IMR-90 (cell line): ENCODE data around the gene CCNA1. TPM values are rescaled to one million over a fixed set of nuclear protein-coding genes. Genes with fewer than 3 reads are reported as not detected.

Source experiments
- ATAC-seq: fragments of 200-7000 bp; cut with Tn5 transposase; 2 replicates; pipeline ENCODE4 v1.9.1; 2020; ENCODE audit warnings: low read depth, mild to moderate bottlenecking, moderate library complexity
- BruUV-seq: library from RNA; stranded (reverse); fragments of 400-500 nt; replicated peaks from 2 replicates; lab custom pipeline; 2021; lab: Mats Ljungman, UMichigan
- CTCF ChIA-PET: fragments of 300-600 bp; formaldehyde crosslinking; extraction: SDS; loops from one replicate; lab custom pipeline; 2021; ENCODE audit warnings: antibody characterized with exemption; lab: Yijun Ruan, JAX
- POLR2A ChIA-PET: fragments of 300-600 bp; sonication (Branson Sonifier 250); formaldehyde crosslinking; loops from one replicate; lab custom pipeline; 2022; ENCODE audit warnings: antibody characterized with exemption; ENCODE audit not compliant: unreplicated experiment; lab: Charles Lee
- DNase-seq: peaks from one replicate; pipeline ENCODE4 v3.0.0; 2013
- H2AFZ ChIP-seq: replicated peaks from 2 replicates; pipeline ENCODE3; 2013; ENCODE audit warnings: low read length, mild to moderate bottlenecking; ENCODE audit not compliant: poor library complexity
- H2AK5ac ChIP-seq: 2 replicates; pipeline ENCODE4 v1.6.1; 2013; ENCODE audit warnings: low read depth, low read length, inconsistent platforms
- H2AK9ac ChIP-seq: replicated peaks from 2 replicates; pipeline ENCODE3; 2013; ENCODE audit warnings: mild to moderate bottlenecking, low read depth, low read length, moderate library complexity; ENCODE audit not compliant: poor library complexity
- H2BK120ac ChIP-seq: 2 replicates; pipeline ENCODE4 v1.6.1; 2013; ENCODE audit warnings: low read depth, low read length, inconsistent platforms
- H2BK15ac ChIP-seq: 3 replicates; pipeline ENCODE4 v1.6.1; 2013; ENCODE audit warnings: low read depth, low read length, inconsistent platforms
- H2BK20ac ChIP-seq: 2 replicates; pipeline ENCODE4 v1.6.1; 2013; ENCODE audit warnings: low read depth, mild to moderate bottlenecking, inconsistent platforms, low read length, moderate library complexity
- H2BK5ac ChIP-seq: 2 replicates; pipeline ENCODE4 v1.6.1; 2013; ENCODE audit warnings: mild to moderate bottlenecking, low read depth, low read length, inconsistent platforms; ENCODE audit not compliant: poor library complexity, severe bottlenecking
- H3K14ac ChIP-seq: replicated peaks from 2 replicates; pipeline ENCODE4 v1.6.1; 2013; ENCODE audit warnings: low read depth, low read length, inconsistent platforms
- H3K18ac ChIP-seq: 2 replicates; pipeline ENCODE4 v1.6.1; 2013; ENCODE audit warnings: low read depth, low read length, control low read depth
- H3K23ac ChIP-seq: 2 replicates; pipeline ENCODE4 v1.6.1; 2013; ENCODE audit warnings: low read depth, low read length, inconsistent platforms
- H3K27ac ChIP-seq: 2 replicates; pipeline ENCODE4 v1.5.1; 2013; ENCODE audit warnings: mild to moderate bottlenecking, control low read depth, low read length; ENCODE audit not compliant: insufficient read depth
- H3K27me3 ChIP-seq: 2 replicates; pipeline ENCODE4 v1.6.1; 2013; ENCODE audit warnings: low read length; ENCODE audit not compliant: control insufficient read depth, insufficient read depth
- H3K36me3 ChIP-seq: 2 replicates; pipeline ENCODE4 v1.6.1; 2013; ENCODE audit warnings: low read length, mixed read lengths; ENCODE audit not compliant: control insufficient read depth, insufficient read depth
- H3K4ac ChIP-seq: 2 replicates; pipeline ENCODE4 v1.6.1; 2013; ENCODE audit warnings: low read depth, low read length, inconsistent platforms
- H3K4me1 ChIP-seq: 2 replicates; pipeline ENCODE4 v1.6.1; 2013; ENCODE audit warnings: low read length, mixed read lengths; ENCODE audit not compliant: control insufficient read depth, insufficient read depth
- H3K4me2 ChIP-seq: 2 replicates; pipeline ENCODE4 v1.6.1; 2013; ENCODE audit warnings: low read depth, mild to moderate bottlenecking, control low read depth, low read length, moderate library complexity
- H3K4me3 ChIP-seq: 2 replicates; pipeline ENCODE4 v1.5.1; 2013; ENCODE audit warnings: low read depth, mild to moderate bottlenecking, control low read depth, low read length, moderate library complexity; ENCODE audit not compliant: insufficient read depth
- H3K56ac ChIP-seq: 2 replicates; pipeline ENCODE4 v1.6.1; 2013; ENCODE audit warnings: low read length, inconsistent platforms; ENCODE audit not compliant: insufficient read depth; ENCODE audit errors: extremely low read depth
- H3K79me1 ChIP-seq, 2 experiments: 2 replicates each; pipeline ENCODE4 v1.6.1; 2013; ENCODE audit warnings: low read length in 2 of 2, inconsistent platforms in 1 of 2, low read depth in 1 of 2
- H3K9ac ChIP-seq: 2 replicates; pipeline ENCODE4 v1.6.1; 2013; ENCODE audit warnings: low read depth, low read length, control low read depth
- H3K9me1 ChIP-seq: 2 replicates; pipeline ENCODE4 v1.6.1; 2013; ENCODE audit warnings: low read length, inconsistent platforms; ENCODE audit not compliant: insufficient read depth
- H3K9me3 ChIP-seq: 2 replicates; pipeline ENCODE4 v1.6.1; 2013; ENCODE audit warnings: low read length; ENCODE audit not compliant: control insufficient read depth, insufficient read depth
- H4K20me1 ChIP-seq: 2 replicates; pipeline ENCODE4 v1.6.1; 2013; ENCODE audit warnings: low read length, inconsistent platforms; ENCODE audit not compliant: insufficient read depth
- H4K5ac ChIP-seq: 2 replicates; pipeline ENCODE4 v1.6.1; 2013; ENCODE audit warnings: mild to moderate bottlenecking, low read depth, low read length, control low read depth
- H4K8ac ChIP-seq, 2 experiments: 2 replicates each; pipeline ENCODE4 v1.6.1; 2013; ENCODE audit warnings: low read depth in 2 of 2, low read length in 2 of 2, control low read depth in 1 of 2, inconsistent platforms in 1 of 2
- H4K91ac ChIP-seq: 2 replicates; pipeline ENCODE4 v1.6.1; 2013; ENCODE audit warnings: low read depth, low read length, inconsistent platforms; ENCODE audit not compliant: insufficient read depth
- CEBPB ChIP-seq: IDR thresholded peaks from 2 replicates; pipeline ENCODE4 v1.6.1; 2012; ENCODE audit warnings: low read depth, low read length, improper control_type of control experiment
- CTCF ChIP-seq: conservative IDR thresholded peaks from 2 replicates; pipeline ENCODE4 v1.5.1; 2012; ENCODE audit warnings: mild to moderate bottlenecking, low read depth, low read length, improper control_type of control experiment
- FOS ChIP-seq: fragments of 150-350 bp; IDR thresholded peaks from 2 replicates; pipeline ENCODE4 v1.6.1; 2016; ENCODE audit warnings: low read depth, low read length
- MAFK ChIP-seq: IDR thresholded peaks from 2 replicates; pipeline ENCODE4 v1.6.1; 2012; ENCODE audit warnings: low read depth, low read length, improper control_type of control experiment
- NFE2L2 ChIP-seq: fragments of 150-350 bp; IDR thresholded peaks from 2 replicates; pipeline ENCODE4 v1.6.1; 2016; ENCODE audit warnings: low read depth, mild to moderate bottlenecking, low read length
- POLR2A ChIP-seq: IDR thresholded peaks from 2 replicates; pipeline ENCODE4 v1.6.1; 2012; ENCODE audit warnings: mild to moderate bottlenecking, low read depth, low read length
- RAD21 ChIP-seq: IDR thresholded peaks from 2 replicates; pipeline ENCODE4 v1.6.1; 2012; ENCODE audit warnings: low read length, improper control_type of control experiment
- RCOR1 ChIP-seq: IDR thresholded peaks from 2 replicates; pipeline ENCODE4 v1.6.1; 2012; ENCODE audit warnings: mild to moderate bottlenecking, low read length, improper control_type of control experiment; ENCODE audit not compliant: insufficient replicate concordance
- RFX5 ChIP-seq: IDR thresholded peaks from 2 replicates; pipeline ENCODE4 v1.8.0; 2012; ENCODE audit warnings: low read depth, mild to moderate bottlenecking, low read length, moderate library complexity
- SMC3 ChIP-seq: fragments of 150-350 bp; IDR thresholded peaks from 2 replicates; pipeline ENCODE4 v1.6.1; 2016; ENCODE audit warnings: low read depth, mild to moderate bottlenecking, antibody characterized with exemption, low read length, moderate library complexity
- USF2 ChIP-seq: fragments of 150-350 bp; IDR thresholded peaks from 2 replicates; pipeline ENCODE4 v1.6.1; 2017; ENCODE audit warnings: mild to moderate bottlenecking, antibody characterized with exemption, low read length, low read depth
- dilution Hi-C: fragments of 300-500 bp; cut with HindIII; formaldehyde crosslinking; loops from one replicate; pipeline ENCODE4 v1.14.3; 2018; ENCODE audit warnings: low sequenced_read_pairs; ENCODE audit not compliant: unreplicated experiment
- in situ Hi-C: fragments of 300-500 bp; cut with MboI; formaldehyde crosslinking; loops from 3 replicates; pipeline ENCODE4 v1.14.3; 2019; ENCODE audit warnings: low sequenced_read_pairs, inconsistent platforms, mixed read lengths
- intact Hi-C: fragments of 100-400 bp; cut with micrococcal nuclease; formaldehyde crosslinking; loops from 2 replicates; pipeline ENCODE4 v1.10.0; 2022
- polyA plus RNA-seq, 3 experiments: library from polyadenylated mRNA; depleted of rRNA; stranded (reverse); fragments of >200 nt; gene quantifications; 2 replicates each; pipeline ENCODE4 v1.2.3, GENCODE V29; 2012; ENCODE audit warnings: low replicate concordance in 1 of 3
- total RNA-seq: library from RNA; depleted of rRNA; stranded (reverse); fragments of >200 nt; gene quantifications from 2 replicates; pipeline ENCODE4 v1.2.3, GENCODE V29; 2012

CCNA1 gene
- total and polyA plus RNA-seq, 2 of the 4 experiments (the other 2 are of a cell fraction) = 0.07 TPM; not detected in 1

GRCh38 chr13:36421447-36421846 lies 10.8 kb upstream of the CCNA1 start:
- DNase-seq = no peak
- no peak overlapping the region for H2AK9ac ChIP-seq
- no peak overlapping the region for H2AFZ ChIP-seq
- H3K4me3 ChIP-seq = no peak overlapping the region
- TF ChIP-seq FOS (no peak), RFX5 (no peak), POLR2A (no peak), MAFK (no peak), CEBPB (no peak), USF2 (no peak), RAD21 (no peak), CTCF (no peak), RCOR1 (no peak), SMC3 (no peak), NFE2L2 (no peak)
- no peaks in the 10 kb centered on the region for H3K9me1 ChIP-seq
- H3K14ac ChIP-seq = no peak overlapping the region
- H3K9me3 ChIP-seq = no peaks in the 10 kb centered on the region
- CTCF ChIA-PET = interaction anchor here (0.6 kb wide), 1 partner anchor 552 kb away, joined by 3 read pairs; no protein-coding TSS in a partner anchor
- no peak for ATAC-seq
- no peak overlapping the region for H2BK15ac ChIP-seq
- H3K4me1 ChIP-seq = no peaks in the 10 kb centered on the region
- H4K5ac ChIP-seq = no peak overlapping the region
- no peak overlapping the region for H2BK20ac ChIP-seq
- H3K27me3 ChIP-seq = no peaks in the 10 kb centered on the region
- no peaks in the 10 kb centered on the region for H4K20me1 ChIP-seq
- no TSS peak for BruUV-seq
- no peak overlapping the region for H3K4me2 ChIP-seq
- dilution Hi-C loops (no loop called here), in situ Hi-C loops (loop anchor here (10.0 kb wide), 1 partner anchor 573 kb away; the partner anchor contains the start of gene ALG5), intact Hi-C loops (loop anchor here (2.0 to 5.0 kb wide), 2 partner anchors 419 to 646 kb away; no protein-coding TSS in a partner anchor)
- no peak overlapping the region for H2BK120ac ChIP-seq
- no peaks in the 10 kb centered on the region for H3K79me1 ChIP-seq
- POLR2A ChIA-PET = no interaction called here
- H4K91ac ChIP-seq = no peak overlapping the region
- no peak overlapping the region for H3K56ac ChIP-seq
- H3K27ac ChIP-seq = no peak overlapping the region
- no peak overlapping the region for H2BK5ac ChIP-seq
- H4K8ac ChIP-seq = no peak overlapping the region
- H3K36me3 ChIP-seq = no peaks in the 10 kb centered on the region
- no peak overlapping the region for H3K4ac ChIP-seq
- H3K23ac ChIP-seq = no peak overlapping the region
- H2AK5ac ChIP-seq = no peak overlapping the region
- no peak overlapping the region for H3K18ac ChIP-seq
- no peak overlapping the region for H3K9ac ChIP-seq
